Measurements from ENCODE around the gene CCDC172. TPM values are rescaled to one million over a fixed set of nuclear protein-coding genes. Genes with fewer than 3 reads are reported as not detected.

The CCDC172 gene
- total and polyA plus RNA-seq, 2 of the 13 experiments (the other 11 are each of a cell fraction or from before 2014, with no cell fraction given), result not detected

- ChIA-PET POLR2A (no interaction called here), CTCF (ENCODE audit: low intra/inter-chr PET ratio, low total read pairs) (no interaction called here)
- Histone ChIP-seq H3K79me2 (ENCODE audit: insufficient read depth, low read length) (no peaks in the 10 kb centered on the region), H4K20me1 (ENCODE audit: insufficient read depth, low read length) (no peaks in the 10 kb centered on the region), H3K27ac (ENCODE audit: extremely low read length, insufficient read depth, low read length) (no peak overlapping the region), H2AFZ (ENCODE audit: low read length) (no peak overlapping the region), H3K9me3 (ENCODE audit: low read length) (no peaks in the 10 kb centered on the region), H3K4me3 (replicated peaks in 1 of 3; ENCODE audit: insufficient read depth in 1 of 3, low read depth in 2 of 3, low read length in 3 of 3) (no peak overlapping the region), H3K4me1 (ENCODE audit: insufficient read depth, low read length) (no peaks in the 10 kb centered on the region), H3K4me2 (ENCODE audit: low read depth, low read length) (no peak overlapping the region), H3K27me3 (ENCODE audit: control insufficient read depth in 1 of 2, insufficient read depth in 2 of 2, low read length in 2 of 2) (no peaks in the 10 kb centered on the region), H3K9ac (ENCODE audit: insufficient read depth, low read depth, low read length) (no peak overlapping the region), H3K36me3 (replicated peaks in 1 of 2; ENCODE audit: control insufficient read depth in 1 of 2, insufficient read depth in 2 of 2, low read length in 2 of 2) (no peaks in the 10 kb centered on the region)
- in situ Hi-C loops (cut with HindIII; ENCODE audit: extremely low pct_ligation_motif_present, low pct_unique_long_range_greater_than_20kb), result loop anchor here (10.0 kb wide), 2 partner anchors 485 to 585 kb away; no protein-coding TSS in a partner anchor
- ATAC-seq (no peak), FAIRE-seq (no peak), DNase-seq (ENCODE audit: low spot score) (no peak)
- no TSS peak for BruUV-seq (replicated peaks)
- 2% methylated on average over 1 of the region's 1 CpG for WGBS (ENCODE audit: low lambda C conversion rate)
- TF ChIP-seq TP53 (CRISPR knock-in tag; conservative IDR thresholded peaks at IDR 0.05) (no peak), ZC3H4 (CRISPR knock-in tag; IDR thresholded peaks at IDR 0.05; ENCODE audit: borderline replicate concordance) (no peak), ZNF652 (CRISPR knock-in tag; IDR thresholded peaks at IDR 0.05; ENCODE audit: borderline replicate concordance, low read depth) (no peak), ZNF317 (CRISPR knock-in tag; IDR thresholded peaks at IDR 0.05) (no peak), ZFP90 (CRISPR knock-in tag; IDR thresholded peaks at IDR 0.05; ENCODE audit: borderline replicate concordance) (no peak), NCOA2 (CRISPR knock-in tag; IDR thresholded peaks at IDR 0.05) (no peak), CHD4 (IDR thresholded peaks at IDR 0.05; ENCODE audit: borderline replicate concordance, low read length) (no peak), CAMTA2 (CRISPR knock-in tag; IDR thresholded peaks at IDR 0.05; ENCODE audit: borderline replicate concordance) (no peak), HOXA7 (CRISPR knock-in tag; IDR thresholded peaks at IDR 0.05) (no peak), ISX (CRISPR knock-in tag; conservative IDR thresholded peaks at IDR 0.05) (no peak), E2F2 (CRISPR knock-in tag; IDR thresholded peaks at IDR 0.05; ENCODE audit: borderline replicate concordance) (no peak), RXRA (CRISPR knock-in tag; IDR thresholded peaks at IDR 0.05) (no peak), EZH2 (conservative IDR thresholded peaks at IDR 0.05; ENCODE audit: low read depth, low read length) (no peak), SNRNP70 (IDR thresholded peaks at IDR 0.05; ENCODE audit: low read depth, low read length) (no peak), MEIS2 (CRISPR knock-in tag; IDR thresholded peaks at IDR 0.05) (no peak), MZF1 (CRISPR knock-in tag; IDR thresholded peaks at IDR 0.05; ENCODE audit: borderline replicate concordance) (no peak), ZSCAN9 (CRISPR knock-in tag; IDR thresholded peaks at IDR 0.05; ENCODE audit: borderline replicate concordance) (no peak), CREB1 (IDR thresholded peaks at IDR 0.05) (no peak), CREB1 (CRISPR knock-in tag; IDR thresholded peaks at IDR 0.05) (no peak)
- TF ChIP-seq, protein P1, sequence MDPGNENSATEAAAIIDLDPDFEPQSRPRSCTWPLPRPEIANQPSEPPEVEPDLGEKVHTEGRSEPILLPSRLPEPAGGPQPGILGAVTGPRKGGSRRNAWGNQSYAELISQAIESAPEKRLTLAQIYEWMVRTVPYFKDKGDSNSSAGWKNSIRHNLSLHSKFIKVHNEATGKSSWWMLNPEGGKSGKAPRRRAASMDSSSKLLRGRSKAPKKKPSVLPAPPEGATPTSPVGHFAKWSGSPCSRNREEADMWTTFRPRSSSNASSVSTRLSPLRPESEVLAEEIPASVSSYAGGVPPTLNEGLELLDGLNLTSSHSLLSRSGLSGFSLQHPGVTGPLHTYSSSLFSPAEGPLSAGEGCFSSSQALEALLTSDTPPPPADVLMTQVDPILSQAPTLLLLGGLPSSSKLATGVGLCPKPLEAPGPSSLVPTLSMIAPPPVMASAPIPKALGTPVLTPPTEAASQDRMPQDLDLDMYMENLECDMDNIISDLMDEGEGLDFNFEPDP (CRISPR knock-in tag; conservative IDR thresholded peaks at IDR 0.05), result no peak
- TF ChIP-seq, protein P2, sequence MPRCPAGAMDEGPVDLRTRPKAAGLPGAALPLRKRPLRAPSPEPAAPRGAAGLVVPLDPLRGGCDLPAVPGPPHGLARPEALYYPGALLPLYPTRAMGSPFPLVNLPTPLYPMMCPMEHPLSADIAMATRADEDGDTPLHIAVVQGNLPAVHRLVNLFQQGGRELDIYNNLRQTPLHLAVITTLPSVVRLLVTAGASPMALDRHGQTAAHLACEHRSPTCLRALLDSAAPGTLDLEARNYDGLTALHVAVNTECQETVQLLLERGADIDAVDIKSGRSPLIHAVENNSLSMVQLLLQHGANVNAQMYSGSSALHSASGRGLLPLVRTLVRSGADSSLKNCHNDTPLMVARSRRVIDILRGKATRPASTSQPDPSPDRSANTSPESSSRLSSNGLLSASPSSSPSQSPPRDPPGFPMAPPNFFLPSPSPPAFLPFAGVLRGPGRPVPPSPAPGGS (CRISPR knock-in tag; IDR thresholded peaks at IDR 0.05), result no peak
- intact Hi-C loops (cut with micrococcal nuclease; ENCODE audit: unreplicated experiment), result loop anchor here (5.0 kb wide), 1 partner anchor 207 kb away; no protein-coding TSS in a partner anchor
Measured at GRCh38 chr10:116289652-116290051, 34.6 kb upstream of the CCDC172 start.
